Ureter (tissue), 1 donor: ENCODE results near the gene XKR3. TPM values are rescaled to one million over a fixed set of nuclear protein-coding genes. Genes with fewer than 3 reads are reported as not detected.
"Not testable (repeated sequence)": the region's sequence is repeated elsewhere in the genome, so short reads cannot be mapped to it uniquely, and the experiment has no call there.

ENCODE experiments used
- DNase-seq: peaks from one replicate; pipeline ENCODE4 v3.0.0-alpha.2; 2020; ENCODE audit warnings: low spot score
- total RNA-seq: library from RNA; stranded (reverse); gene quantifications from one replicate; pipeline ENCODE4 v1.2.4, GENCODE V29; 2023
- donor health status: DM: yes; HTN: yes; CAD: no.

Gene XKR3
- total RNA-seq, 1 donor from 2014 or later, result not detected

- DNase-seq, result not testable (repeated sequence)
Measured at GRCh38 chr22:16748160-16748929, 76.9 kb downstream of the XKR3 start.

- not testable (repeated sequence) for DNase-seq
Measured at GRCh38 chr22:16747266-16748159, 77.7 kb downstream of the XKR3 start.

DNA sequence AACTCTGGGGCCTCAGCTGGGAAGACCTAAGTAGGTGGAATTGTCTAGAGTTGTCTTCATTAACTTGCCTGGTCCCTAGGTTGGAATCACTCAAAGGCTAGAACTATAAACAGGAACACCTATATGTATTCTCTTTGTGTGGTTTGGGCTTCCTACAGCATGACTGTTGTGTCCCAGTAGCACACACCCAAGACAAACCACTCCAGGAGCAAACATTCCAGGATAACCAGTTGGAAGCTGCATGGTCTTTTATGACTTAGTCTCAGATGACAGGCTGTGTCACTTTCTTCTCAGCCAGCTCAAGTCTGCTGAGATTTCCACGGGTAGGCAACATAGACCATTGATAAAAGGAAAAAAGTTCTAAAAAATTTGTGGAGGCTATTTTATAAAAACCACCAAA lies 90.9 kb downstream of the XKR3 start:
- DNase-seq, result not testable (repeated sequence)

Other genes with a start within 250 kb of the XKR3 start
- gene CCT8L2, start 232.6 kb downstream of the XKR3 start, total RNA-seq, result not detected
- gene GAB4, start 182.8 kb upstream of the XKR3 start, total RNA-seq, result 0.23 TPM